Epidermal melanocyte (primary cell): ENCODE measurements around the gene EFTUD2.
"Not testable (repeated sequence)": the region's sequence is repeated elsewhere in the genome, so short reads cannot be mapped to it uniquely, and the experiment has no call there.

Experiments used
- DNase-seq: peaks from one replicate; pipeline ENCODE4 v3.0.0; 2011; ENCODE audit warnings: low spot score; ENCODE audit not compliant: insufficient read length

The EFTUD2 gene

DNA sequence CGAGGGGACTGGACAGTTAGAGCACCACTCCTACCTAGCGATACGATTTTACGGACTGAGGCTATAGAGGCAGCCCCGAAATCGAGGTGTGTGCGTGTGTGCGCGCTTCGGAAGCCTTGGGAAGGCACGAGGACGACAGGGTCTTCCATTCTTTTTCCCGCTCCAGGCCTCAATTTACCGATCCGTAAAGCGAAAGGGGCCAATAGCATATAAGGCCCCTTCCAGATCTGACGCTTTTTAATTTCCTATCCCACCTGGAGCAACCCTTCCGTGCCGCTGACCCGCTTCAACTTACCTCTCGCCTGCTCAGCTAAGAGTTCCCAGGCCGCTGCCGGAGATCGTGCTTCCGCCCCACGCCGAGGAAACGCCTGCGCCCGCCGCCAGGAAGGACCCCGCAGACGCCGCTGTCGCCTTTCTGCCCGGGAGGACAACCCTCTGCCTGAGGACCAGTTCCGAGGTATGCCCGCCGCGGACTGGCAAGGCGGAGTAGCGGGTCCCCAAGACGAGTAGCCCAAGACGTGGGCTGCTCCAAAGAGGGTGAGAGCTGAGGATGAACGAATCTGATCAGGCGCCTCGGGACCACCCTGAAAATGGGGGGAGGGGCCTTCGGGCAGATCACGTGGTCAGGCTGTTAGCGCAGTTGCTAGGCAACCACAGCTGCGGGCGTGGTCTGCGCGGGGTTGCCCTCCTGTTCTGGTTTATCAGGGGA is at the start of gene EFTUD2:
EFTUD2 (minus strand) TSS at position 372 of the 709 bp plus-strand sequence. CDS start 4,924 bp downstream, outside the sequence.
- peak; percentile 85 for DNase-seq

DNA sequence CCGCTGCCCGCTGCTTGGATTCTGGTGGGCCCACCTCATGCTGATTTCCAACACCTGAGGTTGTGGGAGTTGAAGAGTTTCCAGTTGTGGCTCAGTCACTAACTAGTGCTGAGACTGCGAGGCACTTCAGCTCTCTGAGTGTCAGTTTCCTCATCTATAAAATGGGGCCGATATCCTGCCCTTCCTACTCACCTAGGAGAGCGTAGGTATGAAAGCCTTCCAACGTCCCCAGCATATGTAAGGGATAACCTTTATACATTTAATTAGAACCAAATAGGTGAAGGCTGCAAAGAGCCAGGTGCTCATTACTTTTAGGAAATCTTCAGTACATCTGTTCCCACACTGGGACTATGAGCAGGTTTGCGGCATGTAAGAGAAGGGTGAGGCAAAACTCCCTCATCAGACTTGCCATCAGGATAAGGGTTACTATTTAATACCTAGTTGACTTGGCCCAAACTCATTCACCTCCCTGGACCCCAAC is 49.1 kb upstream of the EFTUD2 start:
- DNase-seq, result no peak

DNA sequence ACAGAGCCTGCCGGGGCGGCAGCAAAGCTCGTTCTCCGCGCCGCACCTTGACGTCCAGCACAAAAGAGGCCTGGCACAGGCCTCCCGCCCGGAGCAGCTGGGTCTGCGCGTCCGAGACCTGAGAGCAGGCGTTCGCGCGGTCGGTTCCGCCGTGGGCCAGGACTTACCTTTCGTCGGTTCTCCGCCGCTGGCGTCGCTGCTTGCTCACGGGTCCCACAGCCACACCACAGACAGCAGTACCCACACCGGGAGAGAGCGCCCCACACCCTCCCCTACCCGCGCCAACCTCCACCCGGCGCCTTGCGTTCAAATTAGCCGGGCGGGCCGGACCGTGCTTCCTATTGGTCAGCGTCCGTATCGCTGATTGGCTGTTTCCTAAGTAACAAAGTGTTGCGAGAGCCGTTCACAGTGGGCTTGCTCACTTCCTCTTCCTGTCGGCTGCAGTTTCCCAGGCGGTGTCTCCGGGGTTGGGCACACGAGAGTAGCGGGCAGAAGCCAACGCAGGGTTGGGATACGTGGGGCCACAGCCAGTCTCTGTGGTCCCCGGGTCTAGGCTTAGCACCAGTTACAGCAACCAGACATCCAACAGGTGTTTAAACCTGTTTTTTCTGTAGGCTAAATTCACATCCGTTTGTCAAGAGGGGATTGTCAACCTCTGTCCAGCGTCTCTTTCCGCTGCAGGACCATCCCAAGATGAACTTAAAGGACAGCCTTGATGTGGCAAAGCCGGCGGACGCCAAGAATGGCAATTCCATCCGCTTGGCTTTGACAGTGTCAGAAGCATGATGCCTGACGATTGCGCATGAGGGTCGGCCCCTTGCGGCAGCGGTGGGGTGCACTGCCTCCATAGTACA is 48.4 kb upstream of the EFTUD2 start, which contains the start of gene KIF18B:
KIF18B (minus strand) TSS at position 313 of the 854 bp plus-strand sequence. CDS start 11,429 bp downstream, outside the sequence.
- peak; percentile 99 for DNase-seq

DNA sequence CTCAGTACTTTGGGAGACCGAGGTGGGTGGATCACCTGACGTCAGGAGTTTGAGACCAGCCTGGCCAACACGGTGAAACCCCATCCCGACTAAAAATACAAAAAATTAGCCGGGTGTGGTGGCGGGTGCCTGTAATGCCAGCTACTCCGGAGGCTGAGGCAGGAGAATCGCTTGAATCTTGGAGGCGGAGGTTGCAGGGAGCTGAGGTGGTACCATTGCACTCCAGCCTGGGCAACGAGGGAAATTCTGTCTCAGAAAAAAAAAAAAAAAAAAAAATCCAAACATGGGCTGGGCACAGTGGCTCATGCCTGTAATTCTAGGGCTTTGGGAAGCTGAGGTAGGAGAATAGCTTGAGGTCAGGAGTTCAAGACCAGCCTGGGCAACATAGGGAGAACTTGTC is 46.4 kb upstream of the EFTUD2 start:
- not testable (repeated sequence) for DNase-seq

DNA sequence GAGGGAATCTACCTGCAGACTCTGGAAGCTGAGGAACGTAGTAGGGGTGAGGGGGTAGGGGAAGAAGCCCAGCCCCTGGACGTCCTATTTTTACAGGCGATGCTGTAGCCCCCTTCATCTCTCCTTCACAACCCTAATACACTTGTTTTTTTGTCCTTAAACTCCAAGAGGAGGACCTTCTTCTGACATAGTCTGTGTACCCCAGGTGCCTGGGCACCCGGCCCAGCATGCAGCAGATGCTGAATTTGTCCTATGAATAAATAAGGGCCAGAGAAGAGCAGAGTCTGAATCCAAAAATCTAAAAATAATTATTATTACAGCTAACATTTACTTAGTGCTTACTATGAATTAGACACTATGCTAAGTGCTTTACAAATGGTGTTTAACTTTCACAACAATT is 43.2 kb upstream of the EFTUD2 start:
- peak; percentile 15 for DNase-seq

DNA sequence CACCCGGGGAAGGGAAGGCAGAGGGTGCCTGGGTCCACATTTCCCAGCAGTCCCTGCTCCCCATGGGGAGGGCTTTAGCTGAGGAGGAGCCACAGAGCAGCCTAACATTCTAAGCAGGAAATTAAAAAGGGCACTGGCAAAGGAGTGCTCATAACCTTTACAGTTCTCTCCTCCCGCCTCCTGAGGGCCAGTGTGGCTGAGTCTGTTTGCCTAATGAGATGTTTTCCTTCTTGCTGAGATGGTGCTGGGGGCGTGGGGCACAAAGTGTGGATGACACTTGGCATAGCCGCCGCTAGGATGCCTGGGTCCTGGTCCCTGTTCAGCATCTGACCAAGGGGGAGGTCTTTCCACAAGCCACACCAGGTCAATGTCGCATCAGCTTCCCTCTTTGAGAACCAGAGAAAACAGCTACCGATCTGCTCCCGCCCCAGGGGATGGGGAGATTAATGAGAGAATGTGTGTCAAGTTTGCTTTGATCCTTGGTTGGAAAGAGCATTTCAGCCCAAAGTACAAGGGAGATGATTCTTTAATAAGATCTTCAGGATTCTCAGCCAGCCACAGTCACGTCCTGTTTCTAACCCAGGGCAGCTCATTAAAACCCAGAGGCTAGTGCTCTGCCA is 42.6 kb upstream of the EFTUD2 start:
- peak; percentile 42 for DNase-seq

DNA sequence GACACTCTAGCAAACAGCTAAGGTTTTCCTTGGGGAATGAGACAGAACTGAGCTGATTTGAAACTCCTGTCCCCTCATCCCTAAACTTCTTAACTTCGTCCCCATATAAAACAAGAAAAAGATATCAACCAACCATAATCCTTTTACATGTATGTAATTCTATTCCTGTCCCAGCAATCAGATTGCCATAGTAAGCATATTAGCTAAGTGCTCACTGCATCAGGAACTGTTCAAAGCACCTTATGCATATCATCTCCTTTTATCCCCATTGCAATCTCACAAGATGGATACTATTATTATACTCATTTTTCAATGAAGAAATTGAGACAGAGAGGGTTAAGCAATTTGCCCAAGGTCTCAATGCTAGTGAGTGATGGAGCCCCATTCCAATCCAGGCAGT is 41.5 kb upstream of the EFTUD2 start:
- DNase-seq, result peak; percentile 4

DNA sequence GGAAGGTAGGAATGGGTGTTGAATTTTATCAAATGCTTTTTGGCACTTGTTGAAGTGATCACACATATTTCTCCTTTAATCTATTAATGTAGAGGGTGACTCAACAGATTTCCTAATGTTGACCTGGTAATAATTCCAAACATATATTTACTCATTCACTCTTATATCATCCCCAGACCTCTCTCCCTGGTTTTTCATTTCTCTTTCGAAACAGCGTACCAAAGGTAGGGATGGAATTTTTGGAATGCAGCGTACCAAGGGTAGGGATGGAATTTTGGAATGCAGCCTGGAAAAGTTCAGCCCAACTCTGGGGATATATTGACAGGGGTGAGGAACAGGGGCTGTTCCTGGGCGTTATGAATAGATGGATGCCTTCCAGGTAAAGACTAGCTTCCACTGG is 41.1 kb upstream of the EFTUD2 start:
- DNase-seq, result peak; percentile 17

DNA sequence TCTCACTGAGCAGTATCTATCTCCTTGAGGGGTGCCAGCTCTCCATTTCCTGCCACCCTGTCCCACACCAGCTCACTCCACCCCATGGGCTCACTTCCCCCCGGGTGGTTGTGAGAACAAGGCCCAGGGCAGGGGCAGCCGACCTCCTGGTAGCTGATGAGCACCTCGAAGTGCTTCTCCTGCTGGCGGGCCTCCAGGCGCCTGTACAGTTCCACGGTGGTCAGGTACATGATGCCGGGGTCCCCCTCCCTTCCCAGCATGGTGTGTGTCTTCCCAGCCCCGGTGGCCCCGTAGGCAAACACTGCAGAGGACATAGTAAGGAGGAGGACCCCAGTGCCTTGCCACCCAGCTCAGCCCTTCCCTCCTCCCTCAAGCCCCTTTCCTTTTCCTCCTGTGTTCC is 35.9 kb upstream of the EFTUD2 start:
- DNase-seq, result no peak

DNA sequence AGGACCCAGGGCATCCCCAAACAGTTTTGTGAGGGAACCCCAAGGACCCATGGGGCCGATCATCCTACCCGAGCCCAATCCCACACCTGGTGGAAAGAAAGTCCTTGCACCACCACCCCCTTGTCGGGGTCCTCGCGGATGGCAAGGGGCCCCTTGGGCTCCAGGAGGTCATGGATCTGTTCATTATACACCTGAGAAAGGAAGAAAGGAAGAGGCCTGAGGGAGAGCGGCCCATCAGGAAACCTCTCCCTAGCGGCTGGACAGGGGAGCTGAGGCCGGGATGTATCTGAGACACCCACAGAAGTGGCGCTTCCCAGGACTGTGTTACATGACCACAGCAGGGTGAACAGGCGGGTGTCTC is 35.5 kb upstream of the EFTUD2 start:
- no peak for DNase-seq

DNA sequence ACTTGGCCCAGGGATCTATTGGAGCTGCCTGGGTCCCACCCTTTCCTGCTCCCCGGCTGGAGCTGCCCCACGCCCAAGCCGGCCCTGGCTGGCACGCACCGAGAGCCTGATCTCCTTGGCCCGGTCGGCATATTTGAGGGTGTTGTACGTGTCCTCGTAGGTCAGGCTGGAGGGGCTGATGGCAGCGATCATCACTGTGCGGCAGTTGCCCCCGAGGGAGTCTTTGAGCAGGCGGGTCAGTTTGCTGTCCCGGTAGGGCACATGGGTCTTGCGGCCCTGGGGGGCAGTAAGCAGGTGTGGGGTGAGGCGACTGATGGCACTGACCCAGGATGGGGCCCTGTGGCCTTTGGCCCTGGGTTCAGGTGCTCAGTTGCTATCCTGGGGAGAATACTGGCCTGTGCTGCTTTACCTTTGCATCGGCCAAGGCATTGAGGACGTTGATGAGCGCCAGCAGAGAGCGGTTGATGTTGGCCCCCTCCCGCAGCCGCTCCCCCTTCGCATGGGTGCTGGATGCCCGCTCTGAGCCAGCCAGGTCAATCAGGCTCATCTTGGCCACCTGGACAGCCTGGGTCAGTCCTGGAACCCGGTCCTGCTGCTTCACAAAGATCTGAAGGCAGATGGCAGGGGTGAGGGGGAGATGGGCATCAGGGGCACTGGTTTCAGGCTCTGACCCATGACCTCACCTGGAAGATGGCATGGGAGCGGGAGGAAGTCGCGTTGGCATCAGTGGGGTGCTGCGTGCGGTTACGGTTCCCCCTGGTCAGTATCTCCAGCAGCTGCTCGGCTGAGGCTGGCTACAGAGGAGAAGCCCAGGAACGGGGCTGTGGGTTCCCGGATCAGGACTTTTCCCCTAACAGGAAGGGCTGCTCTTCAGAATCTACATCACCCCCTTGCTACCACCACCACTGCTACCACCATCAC is 34.8 kb upstream of the EFTUD2 start:
- DNase-seq, result no peak

DNA sequence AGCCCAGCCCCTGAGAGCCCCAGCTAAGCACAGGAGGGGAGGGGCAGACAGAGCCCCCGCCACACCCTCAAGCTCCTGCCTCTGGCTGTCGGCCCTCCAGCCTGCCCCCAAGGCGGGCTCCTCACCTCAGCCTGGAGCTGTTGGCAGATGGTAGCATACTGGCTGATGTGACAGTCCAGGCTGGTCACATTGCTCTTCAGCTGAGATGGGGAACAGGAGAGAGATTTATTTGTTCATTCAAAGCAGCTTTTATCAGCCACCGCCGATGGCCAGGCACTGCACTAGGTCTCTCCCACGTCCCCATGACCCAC is 33.5 kb upstream of the EFTUD2 start:
- DNase-seq, result no peak

DNA sequence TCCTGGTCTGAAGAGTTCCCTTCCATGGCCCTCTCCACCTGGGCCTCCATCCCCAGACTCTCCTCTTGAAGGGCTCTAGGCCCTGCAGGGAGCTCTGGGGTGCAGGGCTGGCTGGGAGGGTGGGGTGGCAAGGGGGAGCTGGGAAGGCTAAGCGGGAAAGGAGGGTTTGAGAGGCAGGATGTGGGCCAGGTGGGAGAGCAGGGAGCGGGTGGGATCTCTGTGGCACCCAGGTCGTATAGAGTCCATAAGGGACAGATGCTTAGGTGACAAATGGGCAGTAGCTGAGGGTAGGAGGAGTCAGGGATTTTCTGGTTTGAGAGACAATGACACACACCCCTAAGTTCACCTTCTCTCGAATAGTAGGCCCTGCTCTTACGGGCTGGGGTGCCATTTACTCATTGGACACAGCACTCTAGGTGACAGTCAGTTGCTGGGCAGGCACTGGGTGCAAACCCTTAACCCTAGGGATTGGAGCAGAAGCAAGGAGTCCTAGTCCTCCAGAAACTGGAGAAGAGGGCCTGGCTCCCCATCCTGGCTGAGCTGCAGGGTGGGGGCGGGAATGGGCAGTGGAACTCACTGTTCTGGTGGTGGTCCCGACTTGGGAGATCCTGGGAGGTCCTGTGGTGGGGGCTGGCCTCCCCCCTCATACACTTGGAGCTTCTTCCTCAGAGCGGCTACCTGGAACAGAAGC is 33.0 kb upstream of the EFTUD2 start:
- DNase-seq, result no peak

DNA sequence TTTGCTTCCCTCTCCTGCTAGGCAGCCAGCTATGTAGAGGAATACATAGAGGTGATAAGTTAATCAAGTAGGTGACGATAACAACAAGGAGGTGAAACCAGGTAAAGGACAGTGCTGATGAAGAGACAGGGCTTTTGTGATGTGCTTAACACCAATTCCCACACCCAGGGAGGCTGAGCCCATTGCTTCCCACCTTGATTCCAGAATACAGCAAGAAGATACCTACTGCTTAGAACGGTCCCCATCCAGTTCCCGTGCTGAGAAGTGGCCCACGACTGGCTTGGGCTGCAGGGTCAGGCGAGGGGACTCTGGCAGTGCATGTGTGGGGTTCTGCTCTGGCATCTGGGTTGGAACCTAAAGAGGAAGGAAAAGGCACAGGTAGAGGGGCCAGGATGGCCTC is 32.1 kb upstream of the EFTUD2 start:
- DNase-seq, result no peak

DNA sequence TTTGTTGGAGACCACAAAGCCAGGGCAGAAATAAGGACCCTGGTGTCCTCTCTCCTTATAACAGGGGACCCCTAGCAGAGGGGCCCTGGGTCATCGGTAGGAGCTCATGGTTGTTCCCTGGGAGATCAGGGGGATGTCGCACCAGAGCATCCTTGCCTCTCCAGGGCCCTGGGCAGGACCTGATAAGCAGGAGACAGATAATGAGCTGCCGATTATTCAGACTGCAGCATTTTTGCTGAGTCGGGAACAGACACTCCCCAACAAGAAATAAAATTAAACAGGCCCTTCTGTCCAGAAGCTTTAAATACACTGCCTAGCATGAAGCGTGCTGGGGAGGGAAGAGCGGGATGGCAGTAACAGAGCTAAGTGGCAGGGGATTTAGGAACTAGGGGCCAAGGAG is 31.4 kb upstream of the EFTUD2 start:
- DNase-seq, result no peak

DNA sequence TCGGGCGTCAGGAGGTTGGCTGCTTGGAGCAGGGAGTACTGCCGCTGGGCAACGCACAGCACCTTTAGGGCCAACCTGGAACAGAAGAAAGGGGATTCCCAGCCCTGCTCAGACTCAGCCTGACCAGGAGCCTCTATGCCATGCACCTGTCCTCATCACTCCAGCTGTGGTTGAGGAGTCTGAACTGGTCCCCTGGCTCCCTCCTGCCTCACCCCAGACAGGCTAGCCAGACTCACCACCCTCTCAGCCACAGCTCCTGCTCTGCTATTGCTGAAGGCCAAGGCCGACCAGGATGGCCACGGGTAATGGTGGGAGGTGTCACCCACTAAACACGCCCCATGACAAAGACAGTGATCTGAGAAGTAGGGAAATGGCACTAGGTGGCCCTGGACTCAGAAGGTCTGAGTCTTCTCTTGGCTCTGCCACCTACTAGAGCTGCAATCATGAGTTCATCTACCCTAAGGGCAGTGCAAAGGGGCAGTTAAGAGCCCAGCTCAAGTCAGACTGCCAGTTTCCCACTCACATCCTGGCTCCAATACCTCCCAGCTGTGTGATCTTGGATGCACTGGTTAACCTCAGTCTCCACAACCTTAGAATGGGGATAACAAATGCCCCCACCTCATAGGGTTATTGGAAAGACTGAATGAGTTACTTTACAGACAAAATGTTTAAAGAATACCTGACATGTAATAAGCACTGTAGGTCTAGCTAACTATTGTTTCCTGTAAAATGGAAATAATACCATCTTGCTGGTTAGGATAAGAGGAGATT is 29.9 kb upstream of the EFTUD2 start:
- DNase-seq, result peak; percentile 11

DNA sequence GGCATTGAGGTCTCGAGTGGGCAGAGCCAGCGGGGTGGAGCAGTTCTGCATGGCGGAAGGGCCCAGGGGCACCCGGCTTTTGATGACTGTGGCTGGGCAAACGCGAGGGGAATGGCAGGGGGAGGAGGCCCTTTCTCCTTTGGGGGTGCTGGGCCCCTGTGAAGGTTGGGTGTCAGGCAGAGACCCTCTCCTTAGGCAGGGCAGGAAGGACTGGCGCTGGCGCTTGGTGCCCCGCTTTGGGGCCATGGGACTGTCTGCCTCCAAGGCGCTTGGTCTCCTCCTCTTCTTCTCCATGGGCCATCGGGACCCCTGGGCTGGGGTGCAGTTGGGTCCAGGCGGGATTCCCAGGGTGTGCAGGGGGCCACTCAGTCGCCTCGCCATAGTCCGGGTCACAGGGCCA is 28.9 kb upstream of the EFTUD2 start:
- no peak for DNase-seq

DNA sequence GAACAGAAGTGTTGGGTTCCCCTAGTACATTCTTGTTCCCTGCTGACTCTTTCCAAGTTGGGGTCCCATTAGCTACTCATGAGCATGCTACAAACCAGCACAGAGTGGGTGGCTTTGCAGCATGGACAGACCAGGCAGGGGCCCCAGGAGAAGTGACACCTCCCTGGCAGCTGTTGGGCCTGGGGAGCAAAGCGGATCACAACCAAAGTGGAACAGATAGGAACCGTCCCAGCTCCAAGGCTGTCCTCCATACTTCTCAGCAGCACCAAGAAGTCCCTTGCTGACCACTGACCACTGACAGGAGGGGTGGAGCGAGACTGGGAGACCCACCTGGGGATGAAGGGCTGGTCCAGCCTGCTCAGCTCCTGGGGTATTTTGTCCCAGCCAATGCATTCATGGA is 28.5 kb upstream of the EFTUD2 start:
- DNase-seq, result no peak

DNA sequence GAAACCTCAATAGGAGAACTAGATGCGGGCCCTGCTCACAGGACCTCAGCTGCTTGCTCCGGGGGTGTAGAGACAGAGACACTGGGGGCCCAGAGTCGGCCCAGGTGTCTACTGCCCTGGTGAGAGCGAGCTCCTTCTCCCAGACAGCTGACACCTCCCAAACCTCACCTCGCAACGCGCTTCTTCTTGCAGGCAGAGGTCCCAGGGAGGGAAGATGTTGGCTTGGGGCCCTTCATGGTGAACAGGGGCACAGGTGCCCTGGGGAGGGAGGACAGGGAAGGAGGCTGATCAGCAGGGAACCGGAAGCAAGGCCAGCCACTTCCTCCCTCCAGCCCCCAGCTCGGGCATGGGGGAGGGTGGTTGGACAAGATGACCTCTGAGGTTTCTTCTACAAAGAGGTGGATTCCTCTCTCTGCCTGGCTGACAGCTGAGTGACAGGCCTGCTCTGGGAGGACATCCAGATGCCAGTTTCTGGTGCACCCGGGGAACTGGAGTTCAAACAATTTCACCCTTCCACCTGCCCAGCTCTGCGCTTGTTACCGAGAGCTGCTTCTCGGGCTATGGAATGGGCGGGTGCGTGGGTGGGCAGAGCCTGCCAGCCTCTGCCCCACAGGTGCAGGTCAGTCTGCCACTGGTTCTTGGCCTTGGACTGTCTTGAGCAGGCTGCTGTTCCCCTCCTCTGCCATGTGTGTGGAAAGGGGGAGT is 27.7 kb upstream of the EFTUD2 start:
- DNase-seq, result no peak
